Spleen (tissue), 7 donors: ENCODE data around the gene UBXN11.
"Not testable (repeated sequence)": the region's sequence is repeated elsewhere in the genome, so short reads cannot be mapped to it uniquely, and the experiment has no call there.

Source experiments
- POLR2A ChIP-seq, 3 donors: fragments of 450-650 bp; IDR thresholded peaks; one replicate each; pipeline ENCODE4 v1.5.1; 2017; ENCODE audit warnings: antibody characterized with exemption in 3 of 3, mild to moderate bottlenecking in 1 of 3
- POLR2AphosphoS5 ChIP-seq, 3 donors: sonication (generic); formaldehyde crosslinking; IDR thresholded peaks; one replicate each; pipeline ENCODE4 v1.5.1; 2017; ENCODE audit warnings: antibody characterized with exemption in 3 of 3
- TF ChIP-seq, protein P1 (sequence below), 11 experiments: fragments of 200-600 bp in 7 of 11; fragments of 450-650 bp in 4 of 11; sonication (generic) in 4 of 11; IDR thresholded peaks in 8 of 11; conservative IDR thresholded peaks in 3 of 11; 1 replicate in 7 of 11; 2 replicates in 4 of 11; pipeline versions ENCODE4 v1.4.0 to v1.8.0; 2016 to 2021; ENCODE audit warnings: antibody characterized with exemption in 11 of 11, inconsistent platforms in 4 of 11, mild to moderate bottlenecking in 1 of 11
- donor health status: DM: no; HTN: no; CAD: no; lungs with moderate emphysema.
- donor health status: DM: no; HTN: no; CAD: no.
- donor health status: DM: no; HTN: no; CAD: no.

DNA sequence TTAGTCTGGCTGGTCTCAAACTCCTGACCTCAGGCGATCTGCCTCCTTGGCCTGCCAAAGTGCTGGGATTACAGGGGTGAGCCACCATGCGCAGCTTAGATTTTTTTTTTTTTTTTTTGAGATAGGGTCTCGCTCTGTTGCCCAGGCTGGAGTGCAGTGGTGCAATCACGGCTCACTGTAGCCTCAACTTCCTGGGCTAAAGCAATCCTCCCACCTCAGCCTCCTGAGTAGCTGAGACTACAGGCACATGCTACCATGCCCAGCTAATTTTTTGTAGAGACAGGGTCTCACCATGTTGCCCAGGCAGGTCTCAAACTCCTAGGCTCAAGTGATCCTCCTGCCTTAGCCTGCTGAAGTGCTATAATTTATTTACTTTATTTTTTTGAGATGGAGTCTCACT lies 22.9 kb upstream of the UBXN11 start:
- TF ChIP-seq, protein P1, sequence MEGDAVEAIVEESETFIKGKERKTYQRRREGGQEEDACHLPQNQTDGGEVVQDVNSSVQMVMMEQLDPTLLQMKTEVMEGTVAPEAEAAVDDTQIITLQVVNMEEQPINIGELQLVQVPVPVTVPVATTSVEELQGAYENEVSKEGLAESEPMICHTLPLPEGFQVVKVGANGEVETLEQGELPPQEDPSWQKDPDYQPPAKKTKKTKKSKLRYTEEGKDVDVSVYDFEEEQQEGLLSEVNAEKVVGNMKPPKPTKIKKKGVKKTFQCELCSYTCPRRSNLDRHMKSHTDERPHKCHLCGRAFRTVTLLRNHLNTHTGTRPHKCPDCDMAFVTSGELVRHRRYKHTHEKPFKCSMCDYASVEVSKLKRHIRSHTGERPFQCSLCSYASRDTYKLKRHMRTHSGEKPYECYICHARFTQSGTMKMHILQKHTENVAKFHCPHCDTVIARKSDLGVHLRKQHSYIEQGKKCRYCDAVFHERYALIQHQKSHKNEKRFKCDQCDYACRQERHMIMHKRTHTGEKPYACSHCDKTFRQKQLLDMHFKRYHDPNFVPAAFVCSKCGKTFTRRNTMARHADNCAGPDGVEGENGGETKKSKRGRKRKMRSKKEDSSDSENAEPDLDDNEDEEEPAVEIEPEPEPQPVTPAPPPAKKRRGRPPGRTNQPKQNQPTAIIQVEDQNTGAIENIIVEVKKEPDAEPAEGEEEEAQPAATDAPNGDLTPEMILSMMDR (IDR thresholded peaks at IDR 0.05 in 8 of 11, conservative IDR thresholded peaks at IDR 0.05 in 3 of 11) = not testable (repeated sequence)
- TF ChIP-seq POLR2AphosphoS5, POLR2A (IDR thresholded peaks at IDR 0.05): not testable (repeated sequence)
